Measurements from ENCODE around the gene MTMR12. TPM values are rescaled to one million over a fixed set of nuclear protein-coding genes. Genes with fewer than 3 reads are reported as not detected.

MTMR12 gene
- total and polyA plus RNA-seq, 2 donors (not counting 3 experiments of a cell fraction or from before 2014, with no cell fraction given) = 18.2 to 38.6 TPM

DNA sequence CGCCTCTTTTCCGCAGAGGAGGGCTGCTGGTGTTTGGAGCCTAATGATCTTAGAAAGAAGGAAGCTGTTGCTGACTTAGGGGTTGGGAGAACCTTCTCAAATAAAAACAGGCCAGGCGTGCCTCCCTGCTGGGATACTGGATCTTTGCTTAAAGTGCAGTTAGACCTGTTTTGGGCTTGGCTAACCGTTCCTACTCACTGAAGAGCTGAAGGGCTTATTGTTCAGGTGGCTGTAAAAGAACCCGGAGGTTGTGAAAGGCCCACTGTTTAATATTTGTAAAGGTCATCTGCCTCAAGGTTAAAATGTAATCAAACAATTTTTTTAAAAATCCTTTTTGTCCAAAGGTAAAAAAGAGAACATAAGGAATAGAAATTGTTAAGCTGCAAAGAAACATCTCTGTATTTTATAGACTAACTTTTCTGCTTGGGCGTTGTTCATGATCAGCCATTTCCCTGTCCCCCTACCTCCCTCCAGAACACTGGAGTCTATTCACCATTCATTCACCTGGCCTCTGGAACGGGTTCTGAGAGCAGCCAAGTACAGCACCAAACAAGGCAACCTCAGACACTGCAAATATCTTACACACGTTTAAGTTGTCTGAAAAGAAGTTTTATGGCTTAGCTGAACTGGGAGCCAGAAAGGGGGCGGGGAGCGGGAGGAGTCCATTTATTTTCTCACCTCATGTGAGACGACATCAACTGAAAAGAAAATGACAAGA, 18.6 kb upstream of the MTMR12 start:
- DNase-seq (ENCODE audit: low read depth, low spot score) (no peak), FAIRE-seq (no peak)
- Histone ChIP-seq H3K27me3 (ENCODE audit: control insufficient read depth in 2 of 2, insufficient read depth in 2 of 2, low read length in 2 of 2) (no peaks in the 10 kb centered on the region), H3K27ac (ENCODE audit: insufficient read depth, low read depth, low read length) (no peak overlapping the region), H3K9me3 (replicated peaks; ENCODE audit: control insufficient read depth, insufficient read depth, low read length) (no peaks in the 10 kb centered on the region), H3K4me3 (replicated peaks in 1 of 3; ENCODE audit: insufficient read depth in 1 of 3, low read depth in 1 of 3, low read length in 3 of 3) (no peak overlapping the region), H3K4me1 (ENCODE audit: control insufficient read depth, extremely low read depth, insufficient read depth, low read length) (no peaks in the 10 kb centered on the region), H3K9me1 (replicated peaks; ENCODE audit: control insufficient read depth, extremely low read depth, insufficient read depth, low read length) (no peaks in the 10 kb centered on the region), H3K4me2 (ENCODE audit: insufficient read depth, low read length) (no peak overlapping the region), H3K79me2 (ENCODE audit: control insufficient read depth, insufficient read depth, low read length) (no peaks in the 10 kb centered on the region), H4K20me1 (replicated peaks; ENCODE audit: control insufficient read depth, extremely low read depth, insufficient read depth, low read length) (no peaks in the 10 kb centered on the region), H3K9ac (replicated peaks; ENCODE audit: extremely low read depth, insufficient read depth, low read length) (no peak overlapping the region), H2AFZ (ENCODE audit: low read depth, low read length) (no peak overlapping the region), H3K36me3 (ENCODE audit: control insufficient read depth in 2 of 2, extremely low read depth in 1 of 2, insufficient read depth in 2 of 2, low read length in 2 of 2) (no peaks in the 10 kb centered on the region)
- intact Hi-C loops (cut with micrococcal nuclease) (no loop called here), dilution Hi-C loops (cut with MboI; ENCODE audit: extremely low pct_ligation_motif_present, low sequenced_read_pairs) (no loop called here)
- no TSS peak for BruUV-seq (replicated peaks)
- CTCF ChIA-PET = interaction anchor here (1.3 to 5.5 kb wide), 4 partner anchors 90 to 232 kb away, joined by 3 to 325 read pairs (median 11); no protein-coding TSS in a partner anchor
- POLR2A ChIA-PET = no interaction called here
- TF ChIP-seq POLR2AphosphoS5 (IDR thresholded peaks at IDR 0.05; ENCODE audit: insufficient read depth, low read depth, low read length) = no peak
- no peak for TF ChIP-seq FOS (IDR thresholded peaks at IDR 0.05; ENCODE audit: borderline replicate concordance, insufficient read depth, low read length)
- TF ChIP-seq, protein P1, sequence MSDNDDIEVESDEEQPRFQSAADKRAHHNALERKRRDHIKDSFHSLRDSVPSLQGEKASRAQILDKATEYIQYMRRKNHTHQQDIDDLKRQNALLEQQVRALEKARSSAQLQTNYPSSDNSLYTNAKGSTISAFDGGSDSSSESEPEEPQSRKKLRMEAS (IDR thresholded peaks at IDR 0.05; ENCODE audit: insufficient read depth, insufficient read length) = no peak
- TF ChIP-seq MYC (IDR thresholded peaks at IDR 0.05; ENCODE audit: low read depth, low read length) = no peak
- no peak for TF ChIP-seq GATA2 (IDR thresholded peaks at IDR 0.05; ENCODE audit: insufficient read depth, insufficient read length, low read depth, low read length)
- no peak for TF ChIP-seq JUN (IDR thresholded peaks at IDR 0.05; ENCODE audit: borderline replicate concordance, insufficient read depth, insufficient read length, low read depth)
- TF ChIP-seq, protein P2, sequence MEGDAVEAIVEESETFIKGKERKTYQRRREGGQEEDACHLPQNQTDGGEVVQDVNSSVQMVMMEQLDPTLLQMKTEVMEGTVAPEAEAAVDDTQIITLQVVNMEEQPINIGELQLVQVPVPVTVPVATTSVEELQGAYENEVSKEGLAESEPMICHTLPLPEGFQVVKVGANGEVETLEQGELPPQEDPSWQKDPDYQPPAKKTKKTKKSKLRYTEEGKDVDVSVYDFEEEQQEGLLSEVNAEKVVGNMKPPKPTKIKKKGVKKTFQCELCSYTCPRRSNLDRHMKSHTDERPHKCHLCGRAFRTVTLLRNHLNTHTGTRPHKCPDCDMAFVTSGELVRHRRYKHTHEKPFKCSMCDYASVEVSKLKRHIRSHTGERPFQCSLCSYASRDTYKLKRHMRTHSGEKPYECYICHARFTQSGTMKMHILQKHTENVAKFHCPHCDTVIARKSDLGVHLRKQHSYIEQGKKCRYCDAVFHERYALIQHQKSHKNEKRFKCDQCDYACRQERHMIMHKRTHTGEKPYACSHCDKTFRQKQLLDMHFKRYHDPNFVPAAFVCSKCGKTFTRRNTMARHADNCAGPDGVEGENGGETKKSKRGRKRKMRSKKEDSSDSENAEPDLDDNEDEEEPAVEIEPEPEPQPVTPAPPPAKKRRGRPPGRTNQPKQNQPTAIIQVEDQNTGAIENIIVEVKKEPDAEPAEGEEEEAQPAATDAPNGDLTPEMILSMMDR (IDR thresholded peaks at IDR 0.05; ENCODE audit: extremely low read depth in 1 of 2, insufficient read depth in 1 of 2, low read depth in 1 of 2, low read length in 2 of 2) = no peak
- TF ChIP-seq POLR2A (IDR thresholded peaks at IDR 0.05; ENCODE audit: low read depth, low read length) = no peak
- no peak for TF ChIP-seq EZH2 (IDR thresholded peaks at IDR 0.05; ENCODE audit: borderline replicate concordance, low read depth, low read length, severe bottlenecking)
